GM11168 (cell line): Measurements from ENCODE around the gene SEMA3F.
"Not testable (repeated sequence)": the region's sequence is repeated elsewhere in the genome, so short reads cannot be mapped to it uniquely, and the experiment has no call there.

Experiments used
- in situ Hi-C: fragments of 300-500 bp; cut with MboI; formaldehyde crosslinking; loops from one replicate; pipeline ENCODE4 v1.12.0; 2022; ENCODE audit warnings: low sequenced_read_pairs; ENCODE audit not compliant: unreplicated experiment

Gene SEMA3F

DNA sequence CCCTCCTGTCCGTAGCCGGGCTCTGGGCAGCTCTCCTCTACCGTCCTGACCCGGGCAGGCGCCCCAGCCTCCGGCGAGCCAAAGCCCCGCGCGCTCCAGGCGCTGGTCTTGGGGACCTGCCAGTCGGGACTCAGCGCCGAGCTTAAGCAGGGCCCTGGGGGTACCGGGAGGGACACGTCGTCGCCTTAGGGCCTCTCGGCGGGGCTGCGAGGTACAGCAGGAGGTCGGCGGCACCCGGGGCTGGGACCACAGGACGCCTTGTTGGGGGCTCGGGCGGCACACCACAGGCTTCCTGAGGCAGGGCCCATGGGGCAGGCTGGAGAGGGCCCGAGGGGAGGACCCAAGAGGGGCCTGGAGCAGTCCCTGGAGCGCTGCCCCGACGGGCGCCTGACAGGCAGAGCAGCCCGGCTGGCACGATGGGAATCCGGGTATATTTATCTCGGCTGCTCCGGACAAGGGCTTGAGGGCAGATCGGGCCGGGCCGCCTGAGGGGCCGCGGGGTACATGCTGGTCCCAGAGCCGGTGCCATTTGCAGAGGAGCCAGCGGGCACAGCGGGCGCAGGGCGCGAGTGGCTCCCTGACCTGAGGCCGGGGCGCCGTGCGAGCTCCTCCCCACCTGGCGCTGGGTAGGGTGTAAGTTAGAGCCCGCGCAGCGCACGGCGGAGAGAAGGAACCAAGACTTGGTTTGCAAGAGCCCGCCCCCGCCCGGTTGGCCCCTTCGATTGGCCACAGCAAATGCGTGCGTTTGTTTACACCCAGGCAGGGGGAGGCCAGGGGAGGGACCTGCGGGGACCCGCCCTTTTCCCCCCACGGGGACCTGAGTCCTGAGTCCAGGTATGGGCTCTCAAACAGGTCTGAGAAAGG lies 50.5 kb downstream of the SEMA3F start:
- in situ Hi-C loops, result no loop called here

DNA sequence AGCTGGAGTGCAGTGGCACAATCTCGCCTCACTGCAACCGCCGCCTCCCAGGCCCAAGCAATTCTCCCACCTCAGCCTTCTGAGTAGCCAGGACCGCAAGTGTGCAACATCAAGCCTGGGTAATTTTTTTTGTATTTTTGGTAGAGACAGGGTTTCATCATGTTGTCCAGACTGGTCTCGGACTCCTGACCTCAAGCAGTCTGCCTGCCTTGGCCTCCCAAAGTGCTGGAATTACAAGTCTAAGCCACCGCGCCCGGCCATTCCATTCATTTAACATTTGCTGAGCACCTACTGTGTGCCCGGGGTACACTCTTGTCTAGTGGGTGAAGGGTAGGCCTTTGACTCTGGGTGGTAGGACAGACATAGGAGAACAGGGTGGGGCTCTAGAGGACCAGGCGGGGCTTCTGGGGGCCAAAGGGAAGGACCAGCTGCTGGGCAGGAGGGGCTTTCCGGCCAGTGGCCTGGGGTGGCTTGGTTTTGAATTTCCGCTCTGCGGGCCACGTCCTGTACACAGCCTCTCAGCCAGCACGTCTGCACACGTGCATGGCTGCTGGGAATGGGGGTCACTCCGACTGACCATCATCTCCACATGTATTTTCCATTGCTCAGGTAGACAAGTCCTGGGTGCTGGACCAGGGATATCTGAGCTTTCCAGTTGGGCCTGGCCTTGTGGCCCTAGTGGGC lies 52.4 kb downstream of the SEMA3F start:
- in situ Hi-C loops, result no loop called here

DNA sequence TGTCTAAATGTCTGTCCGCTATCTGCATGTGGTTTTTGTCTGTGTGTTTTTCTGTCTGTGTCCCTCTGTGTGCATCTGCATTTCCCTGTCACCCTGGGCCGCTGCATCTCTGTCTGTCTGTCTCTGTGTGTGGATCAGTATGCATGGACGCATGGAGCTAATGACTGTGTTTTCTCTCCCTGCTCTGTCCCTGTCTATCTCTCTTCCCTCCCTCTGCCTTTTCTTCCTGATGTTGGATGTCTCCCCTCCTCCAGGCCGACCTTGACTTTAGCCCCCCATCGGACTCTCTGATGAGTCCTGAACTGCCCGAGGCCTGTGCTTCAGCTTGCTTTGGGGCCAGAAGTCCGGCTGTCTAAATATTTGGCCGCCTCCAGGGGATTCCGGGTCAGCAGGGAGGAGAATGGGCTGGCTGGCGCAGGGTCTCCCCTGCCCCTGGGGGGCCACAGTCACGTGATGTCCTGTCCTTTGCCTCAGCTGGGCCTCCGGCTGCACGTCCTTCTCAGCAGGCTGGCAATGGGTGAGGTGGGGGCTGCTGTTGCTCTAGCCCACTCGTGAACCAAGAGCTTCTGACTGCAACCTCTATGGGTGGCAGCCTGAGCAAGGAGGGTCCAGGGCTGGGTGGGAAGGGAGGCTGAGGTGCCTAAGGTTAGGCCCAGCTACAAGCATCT lies 53.7 kb downstream of the SEMA3F start:
- in situ Hi-C loops, result no loop called here

DNA sequence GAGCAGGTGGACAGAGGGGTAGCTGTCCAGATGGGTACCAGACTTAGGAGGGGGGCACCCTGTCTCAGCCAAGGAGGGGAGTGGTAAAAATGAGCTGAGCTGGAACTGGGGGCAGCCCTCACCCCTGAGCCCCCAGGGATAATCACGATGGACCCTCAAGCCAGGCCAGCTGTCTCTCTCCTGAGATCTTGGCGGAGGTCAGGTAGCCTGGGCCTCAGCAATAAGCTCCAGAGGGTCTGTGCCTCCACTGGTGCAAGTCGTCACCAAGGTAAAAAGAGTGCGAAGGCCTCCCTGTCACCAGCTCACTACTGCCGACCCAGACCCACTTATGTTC lies 55.0 kb downstream of the SEMA3F start:
- in situ Hi-C loops, result no loop called here

DNA sequence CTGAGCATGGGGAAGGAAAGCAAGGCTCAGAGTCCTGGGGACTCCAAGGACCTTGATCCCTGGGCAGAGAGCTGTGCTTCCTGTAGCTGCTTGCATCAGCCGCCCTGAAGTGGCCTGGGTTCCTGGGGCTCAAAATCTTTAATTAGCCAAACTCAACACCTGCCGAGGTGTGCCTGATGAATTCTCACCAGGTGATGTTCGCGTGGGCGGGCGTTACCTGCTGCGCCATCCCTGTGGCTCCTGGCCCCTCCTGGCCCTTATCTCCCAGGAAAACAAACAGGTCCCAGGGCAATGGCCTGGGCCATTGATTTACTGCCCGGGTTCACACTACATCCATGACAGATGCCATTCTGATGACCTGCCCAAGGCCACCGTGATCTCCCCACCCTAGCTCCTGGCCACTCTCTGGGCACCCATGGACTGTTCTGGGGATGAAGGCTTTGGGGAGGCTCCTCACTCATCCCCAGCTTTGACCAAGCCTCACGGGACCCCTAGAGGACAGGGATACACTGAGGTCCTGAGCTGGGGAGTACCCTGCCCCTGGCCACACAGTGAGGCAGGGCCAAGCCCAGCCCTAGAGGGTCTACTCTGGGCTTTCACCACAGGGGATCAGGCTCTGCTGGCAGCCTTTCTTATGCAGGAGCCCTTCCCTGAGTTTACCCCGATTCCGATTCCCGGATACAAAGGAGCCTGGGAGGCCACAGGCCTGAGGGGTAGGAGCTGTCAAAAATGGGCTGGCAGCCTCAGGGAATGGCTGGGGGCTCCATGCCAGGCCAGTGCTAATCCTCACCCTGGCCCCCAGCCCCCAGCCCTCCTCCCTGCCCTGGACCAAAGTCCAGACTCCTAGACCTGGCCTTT lies 55.6 kb downstream of the SEMA3F start:
- in situ Hi-C loops, result no loop called here

DNA sequence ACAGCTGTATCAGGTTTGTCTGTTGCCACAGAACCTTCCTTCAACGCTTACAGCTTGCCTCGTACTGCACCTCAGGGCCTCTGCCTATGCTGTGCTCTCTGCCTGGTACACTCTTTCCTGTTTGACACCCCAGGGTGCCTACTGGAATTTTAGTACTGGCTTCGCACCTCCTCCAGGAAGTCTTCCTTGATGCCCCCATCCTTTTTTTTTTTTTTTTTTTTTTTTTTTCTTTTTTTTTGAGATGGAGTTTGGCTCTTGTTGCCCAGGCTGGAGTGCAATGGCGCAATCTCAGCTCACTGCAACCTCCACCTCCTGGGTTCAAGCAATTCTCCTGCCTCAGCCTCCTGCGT lies 56.2 kb downstream of the SEMA3F start:
- in situ Hi-C loops, result not testable (repeated sequence)

DNA sequence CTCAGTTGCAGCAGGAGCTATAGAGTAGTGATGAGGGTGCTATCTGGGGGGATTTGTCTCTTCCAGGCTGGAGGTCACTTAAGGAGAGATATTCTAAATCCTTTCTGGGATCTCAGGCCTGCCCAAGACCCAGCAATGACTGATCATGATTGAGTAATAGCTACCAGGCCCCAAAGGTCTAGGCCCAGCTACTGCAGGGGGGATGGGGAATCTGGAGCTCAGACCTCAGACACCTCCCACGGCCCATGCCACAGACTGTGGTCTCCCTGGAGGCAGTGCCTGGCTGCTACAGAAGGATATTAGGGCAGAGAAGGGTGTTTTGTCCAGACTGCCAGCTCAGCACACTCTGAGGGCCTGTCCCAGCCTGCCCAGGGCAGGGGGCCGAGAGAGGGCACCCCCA lies 56.8 kb downstream of the SEMA3F start:
- in situ Hi-C loops, result no loop called here

DNA sequence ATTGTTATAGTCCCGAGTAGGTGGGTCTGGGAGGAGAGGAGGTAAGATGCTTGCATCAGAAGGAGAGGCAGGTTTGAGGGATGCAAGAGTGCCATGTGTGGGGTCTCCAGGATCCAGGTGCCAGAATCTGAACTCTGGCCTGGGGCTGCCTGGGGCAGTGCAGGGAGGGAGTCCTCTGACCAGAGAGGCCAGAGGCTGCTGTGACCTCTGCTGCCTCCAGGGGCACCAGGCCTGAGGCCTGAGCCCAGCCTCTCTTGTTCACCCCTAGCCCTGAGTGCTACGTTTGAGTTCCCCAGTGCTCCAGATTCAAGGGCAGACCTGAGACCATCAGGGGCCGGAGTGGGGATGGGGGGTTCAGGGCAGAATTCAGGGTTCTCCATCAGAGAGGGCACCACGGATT lies 57.4 kb downstream of the SEMA3F start:
- in situ Hi-C loops, result no loop called here

DNA sequence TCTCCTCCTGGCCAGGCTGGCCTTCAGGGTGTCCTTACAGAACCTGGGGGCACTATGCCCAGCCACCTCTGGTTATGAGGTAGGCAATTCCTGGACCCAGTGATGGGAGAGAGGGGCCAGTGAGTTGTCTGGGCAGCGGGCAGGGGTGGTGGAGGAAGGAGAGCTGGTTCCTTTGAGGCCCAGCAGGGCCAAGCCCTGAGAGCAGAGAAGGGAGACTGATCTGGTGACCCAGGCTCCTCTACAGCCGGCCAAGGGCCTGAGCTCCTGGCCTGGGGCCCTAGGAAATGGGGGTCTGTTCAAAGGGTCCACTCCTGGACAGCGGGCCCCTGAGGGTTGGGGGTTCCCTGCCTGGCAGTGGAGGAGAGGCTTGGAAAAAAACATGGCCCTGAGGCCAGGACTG lies 57.8 kb downstream of the SEMA3F start:
- in situ Hi-C loops, result no loop called here

DNA sequence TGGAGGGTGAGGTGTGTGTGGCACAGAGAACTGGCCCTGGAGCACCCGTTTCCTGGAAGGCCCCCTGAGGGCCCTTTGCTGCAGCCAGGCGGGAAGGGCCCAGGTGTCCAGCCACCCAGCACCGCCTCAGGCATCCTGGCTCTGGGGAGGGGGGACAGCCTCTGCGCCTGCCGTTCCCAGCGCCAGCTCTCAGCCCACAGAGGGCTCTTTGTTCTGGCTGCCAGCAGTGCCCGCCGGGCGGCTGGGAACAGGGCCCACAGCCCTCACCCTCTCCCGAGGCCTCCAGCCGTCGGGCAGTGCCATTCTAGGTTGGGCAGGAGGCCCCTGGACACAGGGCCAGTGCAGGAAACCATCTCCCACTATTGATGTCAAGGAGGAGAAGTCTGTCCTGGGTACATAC lies 58.2 kb downstream of the SEMA3F start:
- in situ Hi-C loops, result no loop called here

DNA sequence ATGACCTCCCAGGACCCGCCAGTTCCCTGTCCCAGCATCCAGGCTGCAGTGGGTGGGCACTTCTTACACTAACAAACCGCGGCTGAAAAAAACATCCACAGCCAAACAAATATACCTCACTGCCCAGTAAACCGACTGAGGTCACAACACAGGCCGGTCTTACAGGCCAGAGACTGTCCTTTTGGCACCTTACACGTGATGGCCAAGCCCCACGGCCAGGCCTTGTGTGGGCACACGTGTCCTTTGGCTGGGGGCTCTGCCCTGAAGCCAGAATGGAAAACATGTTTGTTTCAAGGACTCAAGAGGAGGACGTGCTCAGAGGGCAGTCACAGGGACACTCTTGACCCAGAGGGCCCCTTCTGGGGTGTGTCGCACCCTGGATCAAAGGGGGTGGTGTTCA lies 59.7 kb downstream of the SEMA3F start:
- in situ Hi-C loops, result no loop called here

DNA sequence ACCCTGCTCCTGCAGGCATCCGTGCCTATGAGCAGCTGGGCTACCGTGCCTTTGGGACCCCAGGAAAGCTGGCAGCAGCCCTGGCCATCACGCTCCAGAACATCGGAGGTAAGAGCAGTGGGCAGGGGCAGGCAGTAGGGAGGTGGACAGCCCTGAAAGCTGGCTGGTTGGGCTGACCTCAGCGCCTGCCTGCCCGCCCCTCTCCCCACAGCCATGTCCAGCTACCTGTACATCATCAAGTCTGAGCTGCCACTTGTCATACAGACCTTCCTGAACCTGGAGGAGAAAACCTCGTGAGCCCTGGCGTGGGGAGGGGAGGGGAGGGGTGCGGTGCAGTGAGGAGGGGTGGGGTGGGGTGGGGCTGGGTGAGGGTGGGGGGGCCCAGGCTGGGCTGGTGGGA lies 60.4 kb downstream of the SEMA3F start:
- in situ Hi-C loops, result no loop called here

DNA sequence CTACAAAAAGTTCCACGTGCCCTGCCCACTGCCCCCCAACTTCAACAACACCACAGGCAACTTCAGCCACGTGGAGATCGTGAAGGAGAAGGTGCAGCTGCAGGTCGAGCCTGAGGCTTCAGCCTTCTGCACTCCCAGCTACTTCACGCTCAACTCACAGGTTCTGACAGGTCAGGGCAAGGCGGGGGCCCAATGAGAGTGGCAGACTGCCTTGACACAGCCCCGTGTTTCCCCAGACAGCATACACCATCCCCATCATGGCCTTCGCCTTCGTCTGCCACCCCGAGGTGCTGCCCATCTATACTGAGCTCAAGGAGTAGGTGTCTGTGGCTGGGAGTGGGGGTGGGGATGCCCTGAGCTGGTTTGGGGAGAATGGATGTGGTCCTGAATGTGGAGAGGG lies 62.6 kb downstream of the SEMA3F start:
- in situ Hi-C loops, result no loop called here

DNA sequence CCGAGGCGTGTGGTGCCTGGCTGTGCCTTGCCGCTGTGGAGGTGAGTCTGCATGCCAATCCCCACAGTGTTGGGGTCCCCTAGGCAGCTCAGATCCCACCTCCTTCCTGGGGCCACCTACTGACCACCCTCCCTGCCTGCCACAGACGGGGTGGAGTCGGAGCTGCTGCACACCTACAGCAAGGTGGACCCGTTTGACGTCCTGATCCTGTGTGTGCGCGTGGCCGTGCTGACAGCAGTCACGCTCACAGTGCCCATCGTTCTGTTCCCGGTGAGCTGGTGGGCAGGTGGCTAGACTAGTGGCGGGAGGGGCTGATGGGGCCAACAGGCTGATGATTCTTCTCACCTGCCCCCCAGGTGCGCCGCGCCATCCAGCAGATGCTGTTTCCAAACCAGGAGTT lies 63.3 kb downstream of the SEMA3F start:
- in situ Hi-C loops, result no loop called here

DNA sequence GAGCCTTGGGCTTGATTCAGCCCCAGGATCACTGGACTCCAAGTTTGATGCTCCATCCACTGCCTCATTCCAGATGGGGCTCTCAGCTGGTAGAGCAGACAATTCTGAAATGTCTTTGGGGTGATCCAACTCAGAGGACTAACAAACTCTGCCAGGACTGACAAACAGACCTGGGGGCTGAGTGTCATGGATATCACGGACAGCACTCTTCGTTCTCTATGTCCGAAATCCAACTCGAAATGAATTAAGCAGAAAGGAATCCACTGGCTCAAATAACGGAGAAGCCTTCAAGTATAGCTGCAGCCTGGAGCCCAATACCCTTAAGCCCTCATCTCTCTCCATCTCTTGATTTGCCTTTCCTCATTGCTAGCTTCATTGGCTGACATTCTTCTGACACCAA lies 64.2 kb downstream of the SEMA3F start:
- in situ Hi-C loops, result no loop called here

DNA sequence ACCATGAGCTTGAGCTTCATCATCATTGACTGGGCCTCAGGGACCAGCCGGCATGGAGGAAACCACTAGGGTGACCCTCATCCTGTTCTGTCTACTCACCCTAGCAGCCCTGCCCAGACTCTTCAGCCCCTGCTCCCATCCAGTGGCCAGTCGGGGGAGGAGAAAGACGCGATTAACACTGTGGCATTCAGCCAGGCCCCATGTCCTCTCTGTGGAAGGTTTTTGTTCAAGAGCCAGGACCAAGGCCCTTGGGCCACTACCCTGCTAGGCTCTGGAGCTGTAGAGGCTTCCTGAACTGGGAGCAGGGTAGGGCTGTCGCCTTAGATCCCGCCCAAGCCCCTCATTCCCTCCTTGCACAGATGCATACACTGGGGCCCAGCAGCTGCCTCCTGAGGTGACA lies 65.0 kb downstream of the SEMA3F start:
- in situ Hi-C loops, result no loop called here

DNA sequence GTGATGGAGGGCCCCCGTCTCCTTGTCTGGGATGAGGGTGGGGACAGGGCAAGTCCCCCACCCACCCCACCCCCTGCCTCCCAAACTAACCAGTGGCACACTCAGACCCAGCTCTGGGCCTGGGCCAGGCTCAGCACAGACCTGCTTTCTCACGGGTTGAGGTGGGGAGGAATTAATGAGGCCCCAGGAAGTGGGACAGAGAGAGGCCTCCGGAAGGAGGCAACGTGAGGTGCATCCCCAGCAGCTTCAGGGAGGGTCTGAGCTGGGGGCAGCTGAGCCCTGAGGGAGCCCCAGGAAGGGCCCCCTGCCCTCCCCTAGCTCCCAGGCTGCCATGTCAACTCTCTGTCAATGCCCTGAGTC lies 65.9 kb downstream of the SEMA3F start:
- in situ Hi-C loops, result no loop called here

DNA sequence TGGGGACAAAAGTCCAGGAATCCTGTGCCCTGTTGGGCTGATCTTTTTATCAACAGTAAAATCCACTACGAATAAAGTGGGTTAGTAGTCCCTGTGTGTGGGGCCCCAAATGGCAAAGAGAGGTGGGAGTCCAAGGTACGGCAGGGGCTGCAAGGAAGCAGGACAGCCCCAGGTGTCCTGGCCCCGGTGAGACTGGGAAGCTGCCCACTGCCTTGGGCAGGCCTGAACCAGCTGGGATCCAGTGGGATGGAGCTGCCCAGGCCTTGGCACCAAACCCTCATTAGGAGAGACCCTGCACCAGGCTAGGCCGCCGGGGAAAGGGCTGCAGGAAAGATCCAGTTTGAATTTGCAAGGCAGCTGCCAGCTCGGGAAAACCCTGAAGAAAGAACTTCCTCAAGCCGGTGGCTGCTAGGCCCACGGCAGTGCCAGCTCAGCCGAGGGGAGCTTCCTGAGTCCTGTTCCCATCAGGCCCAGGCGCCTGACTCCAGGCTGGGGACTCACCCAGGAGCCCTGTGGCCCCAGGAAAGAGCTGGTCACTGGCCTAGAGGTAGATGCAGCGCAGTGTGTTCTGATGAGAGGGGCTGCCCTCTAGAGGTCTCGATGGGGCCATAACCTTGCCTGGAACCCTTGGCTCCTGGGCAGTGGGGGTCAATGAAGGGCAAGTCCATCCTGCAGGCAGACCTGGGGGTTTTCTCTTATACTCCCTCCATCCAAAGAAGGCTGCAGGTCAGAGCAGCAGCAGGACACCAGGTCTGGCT lies 66.5 kb downstream of the SEMA3F start:
- in situ Hi-C loops, result no loop called here

DNA sequence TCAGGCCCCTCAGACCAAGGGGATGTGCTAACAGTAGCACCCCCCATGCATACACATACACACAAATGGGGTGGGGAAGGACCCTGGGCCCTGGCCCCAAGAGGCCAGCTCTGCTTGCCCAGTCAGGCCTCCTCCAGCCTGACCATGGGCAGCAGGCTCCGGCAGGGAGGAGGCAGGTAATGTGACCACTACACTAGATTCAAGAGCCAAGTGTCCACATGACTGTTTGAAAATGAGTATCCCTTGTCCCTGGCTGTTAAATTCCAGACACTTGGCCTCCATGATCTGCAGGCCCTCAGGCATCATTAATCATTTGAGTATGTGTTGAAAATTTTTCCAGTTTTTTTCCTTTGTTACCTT lies 67.0 kb downstream of the SEMA3F start:
- in situ Hi-C loops, result no loop called here

DNA sequence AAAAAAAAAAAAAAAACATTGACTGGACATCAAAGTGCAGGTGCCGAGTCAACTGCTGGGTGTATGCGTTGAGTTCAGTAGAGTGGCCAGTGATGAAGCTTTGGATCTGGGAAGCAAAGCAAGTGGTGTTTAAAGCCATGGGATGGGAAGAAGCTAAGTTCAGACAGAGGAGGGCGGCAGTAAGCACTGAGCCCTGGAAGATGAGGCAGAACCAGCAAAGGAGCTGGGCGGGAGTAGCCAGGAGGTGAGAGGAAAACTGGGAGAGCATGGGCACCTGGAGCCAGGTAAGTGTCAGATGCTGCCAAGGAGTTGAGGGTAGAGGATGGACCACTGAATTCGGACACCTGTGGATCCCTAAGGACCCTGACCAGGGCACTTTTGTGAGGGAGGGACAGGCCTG lies 69.5 kb downstream of the SEMA3F start:
- in situ Hi-C loops, result no loop called here
